GM12801 (cell line): Measurements from ENCODE around the gene SMYD3.

ENCODE experiments used
- CTCF ChIP-seq: IDR thresholded peaks from one replicate; pipeline ENCODE4 v1.5.1; 2011; ENCODE audit warnings: control low read depth; ENCODE audit not compliant: insufficient read length; ENCODE audit errors: extremely low read depth

The SMYD3 gene

GRCh38 chr1:245810181-245810769 is 696.8 kb downstream of the SMYD3 start:
- no peak for TF ChIP-seq CTCF

GRCh38 chr1:245809361-245809760 is 697.7 kb downstream of the SMYD3 start:
- TF ChIP-seq CTCF, result no peak

- TF ChIP-seq CTCF, result no peak
Measured at GRCh38 chr1:245807954-245808719, 698.9 kb downstream of the SMYD3 start.

GRCh38 chr1:245807306-245807705 is 699.8 kb downstream of the SMYD3 start:
- no peak for TF ChIP-seq CTCF

- no peak for TF ChIP-seq CTCF
Measured at GRCh38 chr1:245805532-245805931, 701.5 kb downstream of the SMYD3 start.

- no peak for TF ChIP-seq CTCF
Measured at GRCh38 chr1:245804696-245805095, 702.4 kb downstream of the SMYD3 start.

- no peak for TF ChIP-seq CTCF
Measured at GRCh38 chr1:245803666-245804037, 703.4 kb downstream of the SMYD3 start.
